IMR-90 (cell line): Measurements from ENCODE around the gene TEX38. TPM values are rescaled to one million over a fixed set of nuclear protein-coding genes. Genes with fewer than 3 reads are reported as not detected.

ENCODE experiments used
- ATAC-seq: fragments of 200-7000 bp; cut with Tn5 transposase; 2 replicates; pipeline ENCODE4 v1.9.1; 2020; ENCODE audit warnings: low read depth, mild to moderate bottlenecking, moderate library complexity
- BruUV-seq: library from RNA; stranded (reverse); fragments of 400-500 nt; replicated peaks from 2 replicates; lab custom pipeline; 2021; lab: Mats Ljungman, UMichigan
- CTCF ChIA-PET: fragments of 300-600 bp; formaldehyde crosslinking; extraction: SDS; loops from one replicate; lab custom pipeline; 2021; ENCODE audit warnings: antibody characterized with exemption; lab: Yijun Ruan, JAX
- POLR2A ChIA-PET: fragments of 300-600 bp; sonication (Branson Sonifier 250); formaldehyde crosslinking; loops from one replicate; lab custom pipeline; 2022; ENCODE audit warnings: antibody characterized with exemption; ENCODE audit not compliant: unreplicated experiment; lab: Charles Lee
- DNase-seq: peaks from one replicate; pipeline ENCODE4 v3.0.0; 2013
- H2AFZ ChIP-seq: replicated peaks from 2 replicates; pipeline ENCODE3; 2013; ENCODE audit warnings: low read length, mild to moderate bottlenecking; ENCODE audit not compliant: poor library complexity
- H2AK5ac ChIP-seq: 2 replicates; pipeline ENCODE4 v1.6.1; 2013; ENCODE audit warnings: low read depth, low read length, inconsistent platforms
- H2AK9ac ChIP-seq: replicated peaks from 2 replicates; pipeline ENCODE3; 2013; ENCODE audit warnings: mild to moderate bottlenecking, low read depth, low read length, moderate library complexity; ENCODE audit not compliant: poor library complexity
- H2BK120ac ChIP-seq: 2 replicates; pipeline ENCODE4 v1.6.1; 2013; ENCODE audit warnings: low read depth, low read length, inconsistent platforms
- H2BK15ac ChIP-seq: 3 replicates; pipeline ENCODE4 v1.6.1; 2013; ENCODE audit warnings: low read depth, low read length, inconsistent platforms
- H2BK20ac ChIP-seq: 2 replicates; pipeline ENCODE4 v1.6.1; 2013; ENCODE audit warnings: low read depth, mild to moderate bottlenecking, inconsistent platforms, low read length, moderate library complexity
- H2BK5ac ChIP-seq: 2 replicates; pipeline ENCODE4 v1.6.1; 2013; ENCODE audit warnings: mild to moderate bottlenecking, low read depth, low read length, inconsistent platforms; ENCODE audit not compliant: poor library complexity, severe bottlenecking
- H3K14ac ChIP-seq: replicated peaks from 2 replicates; pipeline ENCODE4 v1.6.1; 2013; ENCODE audit warnings: low read depth, low read length, inconsistent platforms
- H3K18ac ChIP-seq: 2 replicates; pipeline ENCODE4 v1.6.1; 2013; ENCODE audit warnings: low read depth, low read length, control low read depth
- H3K23ac ChIP-seq: 2 replicates; pipeline ENCODE4 v1.6.1; 2013; ENCODE audit warnings: low read depth, low read length, inconsistent platforms
- H3K27ac ChIP-seq: 2 replicates; pipeline ENCODE4 v1.5.1; 2013; ENCODE audit warnings: mild to moderate bottlenecking, control low read depth, low read length; ENCODE audit not compliant: insufficient read depth
- H3K27me3 ChIP-seq: 2 replicates; pipeline ENCODE4 v1.6.1; 2013; ENCODE audit warnings: low read length; ENCODE audit not compliant: control insufficient read depth, insufficient read depth
- H3K36me3 ChIP-seq: 2 replicates; pipeline ENCODE4 v1.6.1; 2013; ENCODE audit warnings: low read length, mixed read lengths; ENCODE audit not compliant: control insufficient read depth, insufficient read depth
- H3K4ac ChIP-seq: 2 replicates; pipeline ENCODE4 v1.6.1; 2013; ENCODE audit warnings: low read depth, low read length, inconsistent platforms
- H3K4me1 ChIP-seq: 2 replicates; pipeline ENCODE4 v1.6.1; 2013; ENCODE audit warnings: low read length, mixed read lengths; ENCODE audit not compliant: control insufficient read depth, insufficient read depth
- H3K4me2 ChIP-seq: 2 replicates; pipeline ENCODE4 v1.6.1; 2013; ENCODE audit warnings: low read depth, mild to moderate bottlenecking, control low read depth, low read length, moderate library complexity
- H3K4me3 ChIP-seq: 2 replicates; pipeline ENCODE4 v1.5.1; 2013; ENCODE audit warnings: low read depth, mild to moderate bottlenecking, control low read depth, low read length, moderate library complexity; ENCODE audit not compliant: insufficient read depth
- H3K56ac ChIP-seq: 2 replicates; pipeline ENCODE4 v1.6.1; 2013; ENCODE audit warnings: low read length, inconsistent platforms; ENCODE audit not compliant: insufficient read depth; ENCODE audit errors: extremely low read depth
- H3K79me1 ChIP-seq, 2 experiments: 2 replicates each; pipeline ENCODE4 v1.6.1; 2013; ENCODE audit warnings: low read length in 2 of 2, inconsistent platforms in 1 of 2, low read depth in 1 of 2
- H3K9ac ChIP-seq: 2 replicates; pipeline ENCODE4 v1.6.1; 2013; ENCODE audit warnings: low read depth, low read length, control low read depth
- H3K9me1 ChIP-seq: 2 replicates; pipeline ENCODE4 v1.6.1; 2013; ENCODE audit warnings: low read length, inconsistent platforms; ENCODE audit not compliant: insufficient read depth
- H3K9me3 ChIP-seq: 2 replicates; pipeline ENCODE4 v1.6.1; 2013; ENCODE audit warnings: low read length; ENCODE audit not compliant: control insufficient read depth, insufficient read depth
- H4K20me1 ChIP-seq: 2 replicates; pipeline ENCODE4 v1.6.1; 2013; ENCODE audit warnings: low read length, inconsistent platforms; ENCODE audit not compliant: insufficient read depth
- H4K5ac ChIP-seq: 2 replicates; pipeline ENCODE4 v1.6.1; 2013; ENCODE audit warnings: mild to moderate bottlenecking, low read depth, low read length, control low read depth
- H4K8ac ChIP-seq, 2 experiments: 2 replicates each; pipeline ENCODE4 v1.6.1; 2013; ENCODE audit warnings: low read depth in 2 of 2, low read length in 2 of 2, control low read depth in 1 of 2, inconsistent platforms in 1 of 2
- H4K91ac ChIP-seq: 2 replicates; pipeline ENCODE4 v1.6.1; 2013; ENCODE audit warnings: low read depth, low read length, inconsistent platforms; ENCODE audit not compliant: insufficient read depth
- CTCF ChIP-seq: conservative IDR thresholded peaks from 2 replicates; pipeline ENCODE4 v1.5.1; 2012; ENCODE audit warnings: mild to moderate bottlenecking, low read depth, low read length, improper control_type of control experiment
- MXI1 ChIP-seq: IDR thresholded peaks from 2 replicates; pipeline ENCODE4 v1.6.1; 2012; ENCODE audit warnings: low read depth, mild to moderate bottlenecking, low read length, moderate library complexity, borderline replicate concordance
- RCOR1 ChIP-seq: IDR thresholded peaks from 2 replicates; pipeline ENCODE4 v1.6.1; 2012; ENCODE audit warnings: mild to moderate bottlenecking, low read length, improper control_type of control experiment; ENCODE audit not compliant: insufficient replicate concordance
- RFX5 ChIP-seq: IDR thresholded peaks from 2 replicates; pipeline ENCODE4 v1.8.0; 2012; ENCODE audit warnings: low read depth, mild to moderate bottlenecking, low read length, moderate library complexity
- SMC3 ChIP-seq: fragments of 150-350 bp; IDR thresholded peaks from 2 replicates; pipeline ENCODE4 v1.6.1; 2016; ENCODE audit warnings: low read depth, mild to moderate bottlenecking, antibody characterized with exemption, low read length, moderate library complexity
- WGBS, 2 experiments: methylation state at CpG; one replicate each; pipeline versions ENCODE4 v1.1.5 to v1.1.7; 2013; ENCODE audit warnings: missing lambda C conversion rate in 2 of 2; ENCODE audit not compliant: insufficient read length in 1 of 2; ENCODE audit errors: extremely low coverage in 2 of 2; 5-methylcytosine and 5-hydroxymethylcytosine counted together
- dilution Hi-C: fragments of 300-500 bp; cut with HindIII; formaldehyde crosslinking; loops from one replicate; pipeline ENCODE4 v1.14.3; 2018; ENCODE audit warnings: low sequenced_read_pairs; ENCODE audit not compliant: unreplicated experiment
- in situ Hi-C: fragments of 300-500 bp; cut with MboI; formaldehyde crosslinking; loops from 3 replicates; pipeline ENCODE4 v1.14.3; 2019; ENCODE audit warnings: low sequenced_read_pairs, inconsistent platforms, mixed read lengths
- intact Hi-C: fragments of 100-400 bp; cut with micrococcal nuclease; formaldehyde crosslinking; loops from 2 replicates; pipeline ENCODE4 v1.10.0; 2022
- polyA plus RNA-seq, 3 experiments: library from polyadenylated mRNA; depleted of rRNA; stranded (reverse); fragments of >200 nt; gene quantifications; 2 replicates each; pipeline ENCODE4 v1.2.3, GENCODE V29; 2012; ENCODE audit warnings: low replicate concordance in 1 of 3
- total RNA-seq: library from RNA; depleted of rRNA; stranded (reverse); fragments of >200 nt; gene quantifications from 2 replicates; pipeline ENCODE4 v1.2.3, GENCODE V29; 2012

Gene TEX38
- total and polyA plus RNA-seq, 2 of the 4 experiments (the other 2 are of a cell fraction): not detected

- dilution Hi-C loops (no loop called here), in situ Hi-C loops (no loop called here), intact Hi-C loops (no loop called here)
- WGBS, 2 experiments: no CpG with 5 or more reads among the region's 1 CpG
- H3K36me3 ChIP-seq: peaks cover 25% of the 10 kb centered on the region
- H3K18ac ChIP-seq: no peak overlapping the region
- no peak overlapping the region for H2BK5ac ChIP-seq
- H2AK9ac ChIP-seq: no peak overlapping the region
- H3K56ac ChIP-seq: no peak overlapping the region
- CTCF ChIA-PET: interaction anchor here (1.0 kb wide), 1 partner anchor 9 kb away, joined by 3 read pairs; no protein-coding TSS in a partner anchor
- TSS peak; percentile 58 for BruUV-seq
- TF ChIP-seq RCOR1 (no peak), MXI1 (no peak), SMC3 (no peak), CTCF (no peak), RFX5 (no peak)
- H3K4me1 ChIP-seq: peaks cover 2% of the 10 kb centered on the region; the same call in 1 of the 2 replicates
- H3K79me1 ChIP-seq: no peaks in the 10 kb centered on the region; a peak in 2 of 4 replicates
- no peak overlapping the region for H2AK5ac ChIP-seq
- H3K27me3 ChIP-seq: no peaks in the 10 kb centered on the region
- no peak overlapping the region for H2BK120ac ChIP-seq
- POLR2A ChIA-PET: no interaction called here
- no peak overlapping the region for H3K23ac ChIP-seq
- H3K4me2 ChIP-seq: no peak overlapping the region
- no peak overlapping the region for H3K27ac ChIP-seq
- no peak overlapping the region for H3K4me3 ChIP-seq
- H2AFZ ChIP-seq: no peak overlapping the region
- H2BK15ac ChIP-seq: no peak overlapping the region
- H4K20me1 ChIP-seq: no peaks in the 10 kb centered on the region
- H3K9ac ChIP-seq: no peak overlapping the region
- H3K14ac ChIP-seq: no peak overlapping the region
- ATAC-seq (no peak), DNase-seq (no peak)
- H2BK20ac ChIP-seq: no peak overlapping the region
- peaks cover 14% of the 10 kb centered on the region for H3K9me1 ChIP-seq
- no peak overlapping the region for H4K8ac ChIP-seq
- no peak overlapping the region for H3K4ac ChIP-seq
- no peak overlapping the region for H4K5ac ChIP-seq
- H3K9me3 ChIP-seq: no peaks in the 10 kb centered on the region
- H4K91ac ChIP-seq: no peak overlapping the region
Measured at GRCh38 chr1:46677339-46677738, 5.7 kb downstream of the TEX38 start.
